HepG2 (cell line): ENCODE results near the gene NCR3LG1. TPM values are rescaled to one million over a fixed set of nuclear protein-coding genes. Genes with fewer than 3 reads are reported as not detected.

ENCODE experiments used
- SALL2 ChIP-seq: sonication (generic); formaldehyde crosslinking; IDR thresholded peaks from 2 replicates; pipeline ENCODE4 v1.8.1; 2023; ENCODE audit warnings: mild to moderate bottlenecking, missing genetic modification reagents, inconsistent platforms
- TEAD2 ChIP-seq: sonication (generic); formaldehyde crosslinking; IDR thresholded peaks from 2 replicates; pipeline ENCODE4 v1.9.0; 2021; ENCODE audit warnings: missing genetic modification reagents
- ZNF264 ChIP-seq: sonication (generic); formaldehyde crosslinking; IDR thresholded peaks from 2 replicates; pipeline ENCODE4 v1.4.0; 2020; ENCODE audit warnings: missing genetic modification reagents
- ZNF367 ChIP-seq: sonication (generic); formaldehyde crosslinking; IDR thresholded peaks from 2 replicates; pipeline ENCODE4 v1.4.0; 2020; ENCODE audit warnings: missing genetic modification reagents, borderline replicate concordance
- ZNF432 ChIP-seq: sonication (generic); formaldehyde crosslinking; IDR thresholded peaks from 2 replicates; pipeline ENCODE4 v1.5.0; 2020; ENCODE audit warnings: missing genetic modification reagents, mild to moderate bottlenecking, borderline replicate concordance
- ZSCAN22 ChIP-seq: sonication (generic); formaldehyde crosslinking; IDR thresholded peaks from 2 replicates; pipeline ENCODE4 v1.4.0; 2020; ENCODE audit warnings: mild to moderate bottlenecking, missing genetic modification reagents
- polyA plus RNA-seq, 8 experiments: library from polyadenylated mRNA; depleted of rRNA in 3 of 8; stranded (reverse) in 7 of 8; unstranded in 1 of 8; fragments of >200 nt; fragmentation: Illumina TruSeq in 4 of 8; extraction: Trizol in 4 of 8; gene quantifications; 2 replicates each; pipeline versions ENCODE4 v1.2.1 to v1.2.3, GENCODE V29; 2011 to 2016; ENCODE audit warnings: low read depth in 4 of 8, missing spikeins in 1 of 8, mixed read lengths in 1 of 8; ENCODE audit not compliant: insufficient read depth in 1 of 8
- total RNA-seq, 5 experiments: library from RNA; depleted of rRNA; stranded (reverse); fragments of >200 nt; fragmentation: Illumina TruSeq; extraction: Trizol; gene quantifications; 2 replicates each; pipeline ENCODE4 v1.2.3, GENCODE V29; 2016; ENCODE audit warnings: low read depth in 1 of 5
- TF ChIP-seq, protein P1 (sequence below): sonication (generic); formaldehyde crosslinking; IDR thresholded peaks from 2 replicates; pipeline ENCODE4 v1.9.0; 2021; ENCODE audit warnings: mild to moderate bottlenecking, missing genetic modification reagents
- TF ChIP-seq, protein P2 (sequence below): sonication (generic); formaldehyde crosslinking; IDR thresholded peaks from 2 replicates; pipeline ENCODE4 v1.5.0; 2020; ENCODE audit warnings: missing genetic modification reagents, mild to moderate bottlenecking, borderline replicate concordance

The NCR3LG1 gene
- total and polyA plus RNA-seq, 2 of the 13 experiments (the other 11 are each of a cell fraction or from before 2014, with no cell fraction given) = 16.1 to 25.1 TPM

DNA sequence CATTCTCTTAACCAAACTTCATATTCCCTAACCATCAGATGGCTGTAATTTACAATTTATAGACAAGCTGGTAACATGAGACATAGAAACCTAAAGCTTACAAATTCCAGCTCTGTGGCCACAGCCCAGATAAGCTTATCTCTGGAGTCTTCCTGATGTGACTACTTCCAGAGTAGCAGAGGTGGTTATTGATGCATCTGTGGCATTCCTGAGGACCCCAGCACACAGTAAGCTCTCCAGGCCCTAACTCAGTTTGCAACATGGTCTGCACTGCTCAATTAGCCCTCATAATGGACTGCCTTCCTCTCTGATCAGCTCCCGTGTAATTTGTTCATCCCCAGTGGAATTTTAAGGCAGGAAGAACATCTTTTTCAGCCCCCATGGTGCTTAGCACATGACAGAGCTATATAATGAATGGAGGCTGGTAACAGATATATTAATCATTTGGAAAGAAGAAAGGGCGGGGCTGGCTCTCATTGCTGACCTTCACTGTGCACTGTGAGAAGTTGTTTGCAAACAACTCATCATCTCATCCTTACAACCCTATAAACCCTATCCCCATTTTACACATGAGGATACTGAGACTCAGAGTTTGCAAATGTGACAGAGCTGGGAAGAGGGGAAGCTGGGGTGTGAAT is 67.0 kb downstream of the NCR3LG1 start (continued):
- TF ChIP-seq, protein P1, sequence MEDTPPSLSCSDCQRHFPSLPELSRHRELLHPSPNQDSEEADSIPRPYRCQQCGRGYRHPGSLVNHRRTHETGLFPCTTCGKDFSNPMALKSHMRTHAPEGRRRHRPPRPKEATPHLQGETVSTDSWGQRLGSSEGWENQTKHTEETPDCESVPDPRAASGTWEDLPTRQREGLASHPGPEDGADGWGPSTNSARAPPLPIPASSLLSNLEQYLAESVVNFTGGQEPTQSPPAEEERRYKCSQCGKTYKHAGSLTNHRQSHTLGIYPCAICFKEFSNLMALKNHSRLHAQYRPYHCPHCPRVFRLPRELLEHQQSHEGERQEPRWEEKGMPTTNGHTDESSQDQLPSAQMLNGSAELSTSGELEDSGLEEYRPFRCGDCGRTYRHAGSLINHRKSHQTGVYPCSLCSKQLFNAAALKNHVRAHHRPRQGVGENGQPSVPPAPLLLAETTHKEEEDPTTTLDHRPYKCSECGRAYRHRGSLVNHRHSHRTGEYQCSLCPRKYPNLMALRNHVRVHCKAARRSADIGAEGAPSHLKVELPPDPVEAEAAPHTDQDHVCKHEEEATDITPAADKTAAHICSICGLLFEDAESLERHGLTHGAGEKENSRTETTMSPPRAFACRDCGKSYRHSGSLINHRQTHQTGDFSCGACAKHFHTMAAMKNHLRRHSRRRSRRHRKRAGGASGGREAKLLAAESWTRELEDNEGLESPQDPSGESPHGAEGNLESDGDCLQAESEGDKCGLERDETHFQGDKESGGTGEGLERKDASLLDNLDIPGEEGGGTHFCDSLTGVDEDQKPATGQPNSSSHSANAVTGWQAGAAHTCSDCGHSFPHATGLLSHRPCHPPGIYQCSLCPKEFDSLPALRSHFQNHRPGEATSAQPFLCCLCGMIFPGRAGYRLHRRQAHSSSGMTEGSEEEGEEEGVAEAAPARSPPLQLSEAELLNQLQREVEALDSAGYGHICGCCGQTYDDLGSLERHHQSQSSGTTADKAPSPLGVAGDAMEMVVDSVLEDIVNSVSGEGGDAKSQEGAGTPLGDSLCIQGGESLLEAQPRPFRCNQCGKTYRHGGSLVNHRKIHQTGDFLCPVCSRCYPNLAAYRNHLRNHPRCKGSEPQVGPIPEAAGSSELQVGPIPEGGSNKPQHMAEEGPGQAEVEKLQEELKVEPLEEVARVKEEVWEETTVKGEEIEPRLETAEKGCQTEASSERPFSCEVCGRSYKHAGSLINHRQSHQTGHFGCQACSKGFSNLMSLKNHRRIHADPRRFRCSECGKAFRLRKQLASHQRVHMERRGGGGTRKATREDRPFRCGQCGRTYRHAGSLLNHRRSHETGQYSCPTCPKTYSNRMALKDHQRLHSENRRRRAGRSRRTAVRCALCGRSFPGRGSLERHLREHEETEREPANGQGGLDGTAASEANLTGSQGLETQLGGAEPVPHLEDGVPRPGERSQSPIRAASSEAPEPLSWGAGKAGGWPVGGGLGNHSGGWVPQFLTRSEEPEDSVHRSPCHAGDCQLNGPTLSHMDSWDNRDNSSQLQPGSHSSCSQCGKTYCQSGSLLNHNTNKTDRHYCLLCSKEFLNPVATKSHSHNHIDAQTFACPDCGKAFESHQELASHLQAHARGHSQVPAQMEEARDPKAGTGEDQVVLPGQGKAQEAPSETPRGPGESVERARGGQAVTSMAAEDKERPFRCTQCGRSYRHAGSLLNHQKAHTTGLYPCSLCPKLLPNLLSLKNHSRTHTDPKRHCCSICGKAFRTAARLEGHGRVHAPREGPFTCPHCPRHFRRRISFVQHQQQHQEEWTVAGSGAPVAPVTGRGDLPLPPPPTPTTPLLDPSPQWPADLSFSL = no peak
- TF ChIP-seq ZSCAN22 = no peak
- TF ChIP-seq ZNF264 (CRISPR knock-in tag) = no peak
- no peak for TF ChIP-seq TEAD2 (CRISPR knock-in tag)
- TF ChIP-seq, protein P2, sequence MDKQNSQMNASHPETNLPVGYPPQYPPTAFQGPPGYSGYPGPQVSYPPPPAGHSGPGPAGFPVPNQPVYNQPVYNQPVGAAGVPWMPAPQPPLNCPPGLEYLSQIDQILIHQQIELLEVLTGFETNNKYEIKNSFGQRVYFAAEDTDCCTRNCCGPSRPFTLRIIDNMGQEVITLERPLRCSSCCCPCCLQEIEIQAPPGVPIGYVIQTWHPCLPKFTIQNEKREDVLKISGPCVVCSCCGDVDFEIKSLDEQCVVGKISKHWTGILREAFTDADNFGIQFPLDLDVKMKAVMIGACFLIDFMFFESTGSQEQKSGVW = no peak
- no peak for TF ChIP-seq SALL2 (CRISPR knock-in tag)
- TF ChIP-seq ZNF367 (CRISPR knock-in tag) = no peak
- no peak for TF ChIP-seq ZNF432
